ENCODE data around the gene RBPJ.
"Not testable (repeated sequence)": the region's sequence is repeated elsewhere in the genome, so short reads cannot be mapped to it uniquely, and the experiment has no call there.

RBPJ gene

DNA sequence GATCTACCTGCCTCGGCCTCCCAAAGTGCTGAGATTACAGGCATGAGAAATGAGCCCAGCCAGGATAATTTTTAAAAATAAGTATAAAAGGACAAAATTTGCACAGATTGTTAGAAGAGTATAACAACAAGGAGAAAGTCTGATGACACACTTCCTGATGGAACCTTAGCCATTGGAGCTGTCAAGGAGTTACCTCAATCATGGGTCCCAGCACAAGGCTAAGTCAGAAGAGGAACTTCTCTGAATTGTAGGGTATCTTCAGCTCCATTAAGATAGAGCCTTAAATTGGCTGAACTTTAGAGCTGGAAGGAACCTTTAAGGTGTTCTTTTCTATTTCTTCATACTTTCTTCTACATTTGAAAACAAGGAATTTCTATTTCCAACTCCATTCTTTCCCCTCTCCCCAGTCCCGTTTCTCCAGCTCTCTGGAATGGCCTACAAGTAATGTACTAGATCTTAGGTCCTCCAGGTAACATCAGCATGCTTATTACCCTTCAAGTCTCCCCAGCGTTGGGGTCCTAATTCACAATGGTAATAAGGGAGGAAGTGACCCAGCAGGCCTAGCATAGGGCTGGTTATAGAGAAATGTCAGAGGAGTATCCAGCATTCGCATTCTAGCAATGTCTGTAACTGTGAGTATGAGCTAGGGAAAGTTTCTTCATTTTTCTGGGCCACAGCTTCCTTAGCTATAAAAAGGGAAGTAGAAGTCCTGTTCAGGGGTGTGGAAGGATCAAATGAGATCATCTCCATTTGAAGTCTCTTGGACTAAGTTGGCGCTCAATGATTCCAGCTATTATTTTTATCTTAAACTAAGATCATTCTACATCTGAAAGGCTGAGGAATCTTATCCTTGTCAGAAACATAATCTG is 18.5 kb upstream of the RBPJ start:
- DNase-seq: no peak

DNA sequence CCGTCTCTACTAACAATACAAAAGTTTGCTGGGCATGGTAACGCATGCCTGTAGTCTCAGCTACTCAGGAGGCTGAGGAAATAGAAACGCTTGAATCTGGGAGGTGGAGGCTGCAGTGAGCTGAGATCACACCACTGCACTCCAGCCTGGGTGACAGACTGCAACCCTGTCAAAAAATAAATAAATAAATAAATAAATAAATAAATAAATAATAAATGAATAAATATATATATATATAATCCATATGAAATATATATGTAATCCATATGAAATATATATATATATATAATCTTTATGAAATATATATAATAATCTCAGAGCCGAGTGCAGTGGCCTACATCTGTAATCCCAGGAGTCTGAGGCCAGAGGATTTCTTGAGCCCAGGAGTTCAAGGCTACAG is 17.8 kb upstream of the RBPJ start:
- DNase-seq: no peak

DNA sequence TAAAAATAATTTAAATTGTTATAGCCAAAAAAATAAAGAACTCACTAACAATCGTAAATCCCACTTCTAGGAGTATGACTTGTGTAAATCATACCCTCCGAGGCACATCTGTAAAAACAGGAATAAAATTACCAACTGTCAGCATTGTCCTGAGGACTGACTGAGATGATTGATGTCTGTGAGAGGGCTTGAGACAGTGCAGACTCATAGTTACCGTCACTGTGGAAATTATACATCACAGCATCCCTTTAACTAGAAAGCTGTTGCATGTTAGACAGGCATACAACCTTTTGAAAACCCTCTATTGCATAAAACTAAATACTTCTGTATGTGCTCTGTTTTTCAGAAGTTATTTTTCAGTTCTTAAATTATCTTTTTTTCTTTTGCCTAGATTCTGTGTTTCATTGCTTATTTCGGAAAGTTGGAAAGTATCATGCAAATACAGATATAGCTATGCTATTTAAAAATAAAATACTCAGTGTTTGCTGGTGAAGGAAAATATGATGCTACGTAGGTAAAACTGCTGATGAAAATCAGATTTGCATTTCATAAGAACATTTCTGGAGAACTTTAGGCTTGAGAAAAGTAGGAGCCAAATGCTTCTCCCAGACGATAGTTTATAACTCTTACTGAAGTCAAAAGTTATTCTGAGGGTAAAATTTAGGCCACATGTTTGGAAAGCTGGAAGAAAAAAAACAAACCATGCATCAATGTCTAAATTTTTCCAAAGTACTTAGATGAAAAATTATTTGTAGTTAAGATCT is 13.6 kb upstream of the RBPJ start:
- DNase-seq: no peak

DNA sequence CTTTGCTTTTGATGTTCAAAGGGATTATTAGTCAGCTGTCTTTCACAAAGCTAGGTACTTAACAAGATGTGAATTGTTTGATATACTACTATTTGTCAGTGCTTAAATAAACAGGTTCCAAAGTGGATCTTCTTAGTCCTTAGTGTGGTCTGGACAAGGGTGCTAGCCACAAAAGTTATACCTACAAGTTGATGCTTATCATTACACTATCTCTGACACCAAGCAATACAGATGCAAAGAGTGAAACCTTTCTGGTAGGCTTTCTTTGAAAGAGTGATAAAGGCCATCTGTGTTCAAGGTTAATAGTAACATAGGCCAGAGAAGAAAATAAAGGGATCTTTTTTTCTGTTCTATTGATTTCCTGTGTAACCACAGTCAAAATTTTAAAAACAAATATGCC is 12.2 kb upstream of the RBPJ start:
- no peak for DNase-seq

DNA sequence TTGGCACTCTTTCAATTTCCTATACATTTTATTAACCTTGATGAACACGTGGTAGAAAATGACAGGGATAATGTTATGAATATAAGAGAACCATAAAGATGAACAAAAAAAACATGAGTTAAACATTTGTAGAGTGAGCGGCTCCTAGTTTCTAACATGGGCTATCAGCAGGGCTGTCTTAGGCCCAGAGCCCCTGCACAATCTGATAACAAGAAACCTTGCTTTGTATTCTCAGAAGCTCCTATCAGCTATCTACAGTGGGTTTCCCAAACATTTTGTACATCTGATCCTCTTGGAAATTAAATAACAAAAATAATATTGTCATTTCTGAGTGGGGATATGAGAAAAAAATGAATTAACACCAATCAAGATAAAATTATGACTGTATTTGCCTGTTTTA is 10.6 kb upstream of the RBPJ start:
- no peak for DNase-seq

DNA sequence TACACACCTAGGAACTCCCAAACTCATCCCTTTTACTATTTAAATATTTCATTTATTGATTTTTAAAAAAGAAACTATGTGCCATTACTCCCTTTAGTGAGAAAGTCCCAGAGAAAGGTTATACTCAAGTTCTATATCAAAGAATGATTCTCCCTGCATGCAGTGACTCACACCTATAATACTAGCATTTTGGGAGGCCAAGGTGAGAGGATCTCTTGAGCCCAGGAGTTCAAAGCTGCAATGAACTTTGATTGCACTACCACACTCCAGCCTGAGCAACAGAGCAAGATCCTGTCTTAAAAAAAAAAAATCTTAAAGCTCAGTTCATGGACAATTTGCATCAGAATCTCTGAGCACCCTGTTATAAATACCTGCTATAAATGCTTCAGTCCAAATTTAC is 9.2 kb upstream of the RBPJ start:
- DNase-seq: no peak

DNA sequence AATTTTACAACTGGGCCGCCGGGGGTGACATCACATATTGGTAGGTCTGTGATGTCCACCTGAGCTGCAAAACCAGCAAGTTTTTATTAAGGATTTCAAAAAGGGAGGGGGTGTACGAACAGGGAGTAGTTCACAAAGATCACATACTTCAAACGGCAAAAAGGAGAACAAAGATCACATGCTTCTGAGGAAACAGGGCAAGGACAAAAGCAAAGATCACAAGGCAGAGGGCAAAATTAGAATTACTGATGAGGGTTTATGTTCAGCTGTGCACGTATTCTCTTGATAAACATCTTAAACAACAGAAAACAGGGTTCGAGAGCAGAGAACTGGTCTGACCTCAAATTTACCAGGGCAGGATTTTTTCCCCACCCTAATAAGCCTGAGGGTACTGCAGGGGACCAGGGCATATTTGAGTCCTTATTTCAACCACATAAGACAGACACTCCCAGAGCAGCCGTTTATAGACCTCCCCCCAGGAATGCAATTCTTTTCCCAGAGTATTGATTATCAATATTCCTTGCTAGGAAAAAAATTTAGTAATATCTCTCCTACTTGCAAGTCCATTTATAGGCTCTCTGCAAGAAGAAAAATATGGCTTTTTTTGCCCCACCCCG is 5.4 kb upstream of the RBPJ start:
- not testable (repeated sequence) for DNase-seq

DNA sequence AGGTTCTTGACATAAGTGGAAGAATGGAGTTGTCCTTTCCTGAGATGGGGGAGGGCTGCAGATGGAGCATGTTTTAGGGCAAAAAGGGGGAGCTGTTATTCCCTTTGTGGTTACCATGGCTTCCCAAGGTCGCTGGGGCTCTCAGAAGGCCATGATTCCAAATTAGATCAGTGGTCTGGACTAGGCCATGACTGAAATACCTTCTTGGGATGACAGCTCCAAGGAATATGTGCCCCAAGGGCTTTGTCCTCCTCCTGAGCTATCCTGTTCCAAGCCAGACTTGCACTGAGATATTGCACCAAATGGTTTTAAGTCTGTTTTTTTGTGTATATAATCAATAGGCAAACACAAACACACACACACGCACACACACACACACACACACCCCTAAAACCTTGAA is 3.0 kb upstream of the RBPJ start:
- DNase-seq: no peak

DNA sequence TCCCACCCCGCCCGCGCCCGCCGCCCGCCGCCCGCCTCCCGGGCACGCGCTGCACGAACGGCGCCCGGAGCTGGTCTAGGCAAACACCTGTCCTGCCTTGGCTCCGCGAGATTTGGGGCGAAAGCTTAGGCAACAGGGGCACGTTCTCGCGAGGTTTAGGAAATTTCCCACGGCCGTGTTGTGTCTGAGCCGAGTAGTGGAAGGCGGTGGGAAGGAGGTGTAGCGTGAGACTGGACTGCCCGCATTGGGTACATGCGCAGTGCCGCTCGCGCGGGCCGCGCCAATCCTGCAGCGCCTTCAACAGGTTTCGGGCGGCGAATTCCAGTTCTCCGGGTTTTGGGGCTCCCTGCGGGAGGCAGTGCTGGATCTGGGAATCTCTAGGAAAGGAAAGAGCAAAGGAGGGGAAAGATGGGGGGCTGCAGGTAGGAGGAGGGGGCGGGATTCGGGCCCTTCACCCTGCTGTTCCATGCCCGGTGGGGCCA is 1.3 kb upstream of the RBPJ start:
- peak; percentile 100 for DNase-seq

DNA sequence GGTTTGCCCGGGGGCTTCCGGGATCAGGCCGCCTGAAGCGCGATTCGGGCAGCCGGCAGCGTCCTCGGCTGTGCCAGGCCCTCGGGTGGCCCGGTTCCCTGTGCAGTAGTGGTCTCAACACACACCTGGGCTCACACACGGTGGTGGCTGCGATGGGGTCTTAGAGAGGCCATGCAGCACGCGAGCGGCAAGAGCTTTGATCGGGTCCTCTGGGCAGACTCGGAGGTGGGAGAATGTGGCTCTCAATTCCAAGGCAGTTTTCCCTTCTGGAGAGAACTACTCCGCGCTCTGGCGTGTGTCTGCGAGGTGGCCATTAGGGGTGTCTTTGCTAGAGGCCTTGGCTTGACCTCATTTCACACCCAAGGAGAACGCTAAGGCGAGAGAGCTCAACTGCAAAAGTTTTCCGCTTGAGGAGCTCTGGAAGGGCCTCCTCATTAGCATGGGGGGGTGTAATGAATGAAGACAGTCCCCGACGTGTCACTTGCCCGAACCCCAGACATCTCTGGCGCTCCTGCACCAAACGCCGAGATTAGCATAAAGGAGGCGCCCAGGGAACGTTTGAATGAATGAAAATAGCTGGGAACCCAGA is 771 bp upstream of the RBPJ start:
- peak; percentile 39 for DNase-seq

DNA sequence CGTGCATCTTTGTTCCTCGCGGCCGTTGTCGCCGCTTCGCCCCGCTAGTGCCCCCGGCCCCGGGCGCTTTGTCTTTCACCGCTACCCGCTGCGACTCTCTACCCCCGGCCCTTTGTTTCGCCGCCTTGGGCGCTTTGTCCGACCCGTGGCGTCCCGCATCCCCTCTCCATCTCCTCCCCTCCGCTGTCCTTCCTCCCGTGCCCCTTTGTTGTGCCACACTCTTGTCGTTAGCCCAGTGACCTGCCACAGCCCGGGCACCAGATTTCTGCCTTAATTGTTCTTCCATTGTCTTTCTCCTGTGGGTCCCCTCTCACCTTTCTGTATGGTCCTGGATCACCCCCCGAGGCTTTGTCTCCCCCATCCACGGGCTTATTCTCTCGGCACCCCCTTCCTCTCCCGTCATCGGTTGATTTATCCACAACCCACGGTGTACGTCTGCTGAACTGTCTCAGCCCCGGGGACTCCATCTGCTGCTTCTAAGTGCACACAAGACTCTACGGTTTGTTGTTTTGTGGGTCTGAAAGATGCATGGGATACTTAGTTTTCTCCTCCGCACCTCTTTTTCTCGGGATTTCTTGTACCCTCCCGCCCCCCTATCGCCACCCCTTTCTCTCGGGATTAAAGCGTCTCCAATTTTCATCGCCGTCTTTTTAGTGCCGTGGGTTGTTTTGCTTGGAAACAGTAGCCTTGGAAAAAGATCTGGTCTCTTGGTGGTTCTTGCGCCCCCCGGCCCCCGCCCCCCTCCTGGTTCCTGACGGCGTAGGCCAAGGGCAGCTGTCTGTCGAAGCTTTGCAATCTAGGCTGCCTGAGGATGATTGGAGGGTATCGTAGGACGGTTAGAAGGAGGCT is 783 bp downstream of the RBPJ start:
- no peak for DNase-seq

DNA sequence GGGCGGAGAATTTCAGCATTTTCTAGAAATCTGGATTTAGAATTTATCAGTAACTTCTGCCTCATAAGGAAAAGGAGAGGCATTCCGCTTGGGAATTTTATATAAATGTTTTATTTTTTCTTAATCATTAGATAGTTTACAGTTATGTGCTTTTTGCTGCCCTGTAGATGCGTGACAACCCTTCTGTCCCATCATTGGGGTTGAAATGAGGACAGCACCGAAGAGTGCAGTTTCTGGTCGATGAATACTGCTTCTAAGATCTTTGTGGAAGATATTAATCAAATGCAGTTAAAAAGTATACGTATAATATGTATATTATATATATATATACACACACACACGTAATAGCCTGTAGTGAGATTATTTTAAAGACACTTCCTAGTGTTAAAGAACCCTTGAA is 1.5 kb downstream of the RBPJ start:
- DNase-seq: no peak

DNA sequence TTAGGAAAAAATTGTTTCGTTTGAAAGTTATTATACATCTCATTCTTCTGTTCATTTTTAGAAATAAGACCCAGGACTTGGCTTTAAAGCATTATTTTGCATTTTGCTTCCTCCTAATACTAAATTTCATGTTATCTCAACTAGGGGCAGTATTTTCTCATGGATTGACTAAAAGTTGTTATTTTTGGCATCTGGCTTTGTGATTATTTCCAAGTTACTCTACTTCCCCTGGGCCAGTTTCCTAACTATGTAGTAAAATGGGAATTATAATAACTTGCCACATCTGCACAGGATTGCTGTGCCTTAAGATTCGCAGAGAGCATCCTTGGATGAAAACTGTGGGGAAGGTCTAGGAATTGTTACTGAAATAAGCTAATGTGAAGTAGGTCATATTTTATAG is 3.0 kb downstream of the RBPJ start:
- DNase-seq: peak; percentile 58

DNA sequence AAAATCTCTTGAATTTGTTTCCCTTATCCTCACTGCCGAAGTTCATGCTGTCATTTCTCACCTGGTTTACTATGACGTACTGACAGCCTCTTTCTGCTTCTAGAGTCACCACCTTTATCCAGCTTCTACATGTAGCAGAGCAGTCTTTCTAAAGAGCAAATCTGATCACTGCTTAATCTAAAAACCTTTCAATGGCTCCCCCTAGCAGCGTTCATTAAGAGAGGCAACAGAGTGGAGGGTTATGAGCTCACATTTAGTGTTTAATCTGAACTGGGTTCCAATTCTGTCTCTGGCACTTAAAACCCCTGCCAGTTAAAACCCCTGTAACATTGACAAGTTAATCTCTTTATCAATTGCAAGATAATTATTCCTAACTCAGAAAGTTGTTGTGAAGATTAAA is 4.4 kb downstream of the RBPJ start:
- DNase-seq: peak; percentile 59

DNA sequence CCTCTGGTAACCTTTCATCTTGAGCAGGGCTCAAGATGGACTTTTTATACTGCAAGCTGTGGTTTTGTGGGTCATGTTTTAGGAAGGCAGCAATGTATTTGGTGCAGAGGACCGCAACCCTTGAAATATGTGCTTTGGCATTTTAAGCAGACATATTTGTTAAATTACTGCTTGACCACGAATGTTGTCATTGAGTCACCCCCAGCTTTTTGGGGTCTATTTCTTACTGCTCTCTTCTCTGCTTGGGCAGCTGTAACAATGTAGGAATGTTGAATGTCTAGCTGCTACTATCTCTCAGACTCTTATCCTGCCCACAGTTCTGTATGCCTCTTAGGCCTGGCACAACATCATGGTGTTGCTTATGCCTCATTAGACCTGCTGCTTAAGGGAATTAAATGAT is 6.0 kb downstream of the RBPJ start:
- peak; percentile 96 for DNase-seq

DNA sequence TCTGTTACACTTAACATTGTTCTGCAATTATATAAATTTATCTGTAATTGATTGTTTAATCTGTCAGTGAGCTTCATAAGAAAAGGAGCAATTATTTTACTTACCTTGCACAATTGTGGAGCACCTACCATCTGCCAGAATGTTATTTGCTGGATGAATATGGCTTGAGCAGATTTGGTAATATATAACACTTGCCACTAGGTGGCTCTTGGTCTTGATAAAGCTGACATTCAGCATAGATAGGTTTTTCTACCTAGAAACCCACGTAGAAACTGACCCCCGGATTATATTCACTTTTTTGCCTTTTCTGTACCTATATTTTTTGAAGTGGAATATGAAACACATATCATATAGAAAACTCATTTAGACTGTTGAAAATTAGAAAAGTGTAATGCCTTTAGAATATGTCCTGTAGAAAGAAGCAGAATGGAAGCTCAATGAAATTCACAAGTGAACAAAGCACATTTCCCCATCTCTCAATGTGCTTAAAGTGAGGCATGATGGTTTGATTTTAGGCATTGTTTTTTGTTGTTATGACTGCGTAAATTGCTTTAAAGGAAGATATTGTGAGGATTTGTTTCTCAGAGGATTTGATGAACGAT is 9.5 kb downstream of the RBPJ start:
- peak; percentile 61 for DNase-seq

DNA sequence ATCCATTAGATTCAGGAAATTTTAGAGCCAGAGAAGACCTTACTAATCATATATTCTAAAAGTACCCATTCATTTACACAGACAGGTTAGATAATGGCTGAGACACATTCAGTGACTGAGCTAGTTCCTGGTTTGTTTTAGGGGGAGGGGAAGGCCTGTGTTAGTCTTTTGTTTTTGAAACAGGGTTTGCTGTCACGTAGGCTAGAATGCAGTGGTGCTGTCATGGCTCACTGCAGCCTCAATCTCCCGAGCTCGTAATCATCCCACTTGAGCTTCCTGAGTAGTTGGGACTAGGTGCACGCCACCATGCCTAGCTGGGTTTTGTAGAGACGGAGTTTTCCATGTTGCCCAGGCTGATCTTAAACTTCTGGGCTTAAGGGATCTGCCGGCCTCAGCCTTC is 10.1 kb downstream of the RBPJ start:
- DNase-seq: no peak

DNA sequence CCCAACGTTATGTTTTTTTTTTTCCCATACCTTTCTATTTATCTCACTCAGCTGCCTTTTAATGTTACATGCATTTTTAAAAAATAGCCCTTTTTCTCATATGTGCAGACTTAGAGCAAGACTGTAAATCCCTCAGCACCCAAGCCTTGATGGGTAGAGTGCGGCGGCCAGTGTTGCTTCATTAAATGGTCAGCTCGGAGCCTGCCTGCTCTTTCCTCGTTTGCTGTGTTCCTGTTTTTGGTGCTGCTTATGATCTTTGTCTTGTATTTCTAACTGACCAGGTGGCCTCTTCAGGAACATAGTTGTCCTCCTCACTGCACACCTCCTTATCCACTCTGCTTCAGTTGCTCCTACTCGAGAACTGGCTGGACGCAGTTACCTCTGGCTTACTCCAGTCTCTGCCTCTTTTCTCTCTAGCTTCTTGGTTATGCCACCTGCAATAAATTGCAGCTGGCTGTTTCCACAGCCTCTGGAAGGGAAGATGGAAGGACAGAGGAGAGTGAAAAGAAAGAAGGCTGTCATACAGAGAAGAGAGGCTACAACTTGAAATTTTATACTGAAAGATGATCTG is 10.7 kb downstream of the RBPJ start:
- DNase-seq: no peak

DNA sequence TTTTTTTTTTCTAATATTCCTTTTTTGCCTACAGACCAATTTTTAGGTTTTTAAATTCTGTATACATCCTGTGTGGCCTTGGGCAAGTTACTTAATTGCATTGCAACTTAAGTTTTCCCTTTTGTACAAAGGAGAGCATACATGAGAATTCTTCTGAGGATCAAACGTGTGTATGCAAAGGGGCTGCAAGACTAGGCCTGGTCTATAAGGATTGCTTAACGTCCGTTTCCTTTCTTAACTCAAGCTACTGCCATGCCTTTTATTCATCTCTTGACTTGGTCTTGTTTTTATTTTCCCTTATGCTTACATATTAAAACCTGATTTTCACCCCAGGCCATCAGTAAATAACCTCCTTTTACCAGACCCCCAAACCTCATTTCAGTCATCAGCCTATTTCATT is 13.6 kb downstream of the RBPJ start:
- DNase-seq: no peak

DNA sequence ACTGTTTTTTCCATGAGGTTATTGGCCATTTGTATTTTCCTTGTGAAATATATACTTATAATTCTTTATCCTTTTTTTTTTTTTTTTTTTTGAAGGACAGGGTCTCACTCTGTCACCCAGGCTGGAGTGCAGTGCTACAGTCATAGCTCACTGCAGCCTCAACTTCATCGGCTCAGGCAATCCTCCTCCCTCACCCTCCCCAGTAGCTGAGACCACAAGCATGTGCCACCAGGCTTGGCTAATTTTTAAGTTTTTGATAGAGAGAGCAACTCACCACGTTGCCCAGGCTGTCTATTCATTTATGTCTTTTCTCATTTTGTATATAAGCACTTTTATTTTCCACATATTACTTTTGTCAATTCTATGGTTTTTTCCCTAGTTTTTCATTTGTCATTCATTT is 16.8 kb downstream of the RBPJ start:
- no peak for DNase-seq

DNA sequence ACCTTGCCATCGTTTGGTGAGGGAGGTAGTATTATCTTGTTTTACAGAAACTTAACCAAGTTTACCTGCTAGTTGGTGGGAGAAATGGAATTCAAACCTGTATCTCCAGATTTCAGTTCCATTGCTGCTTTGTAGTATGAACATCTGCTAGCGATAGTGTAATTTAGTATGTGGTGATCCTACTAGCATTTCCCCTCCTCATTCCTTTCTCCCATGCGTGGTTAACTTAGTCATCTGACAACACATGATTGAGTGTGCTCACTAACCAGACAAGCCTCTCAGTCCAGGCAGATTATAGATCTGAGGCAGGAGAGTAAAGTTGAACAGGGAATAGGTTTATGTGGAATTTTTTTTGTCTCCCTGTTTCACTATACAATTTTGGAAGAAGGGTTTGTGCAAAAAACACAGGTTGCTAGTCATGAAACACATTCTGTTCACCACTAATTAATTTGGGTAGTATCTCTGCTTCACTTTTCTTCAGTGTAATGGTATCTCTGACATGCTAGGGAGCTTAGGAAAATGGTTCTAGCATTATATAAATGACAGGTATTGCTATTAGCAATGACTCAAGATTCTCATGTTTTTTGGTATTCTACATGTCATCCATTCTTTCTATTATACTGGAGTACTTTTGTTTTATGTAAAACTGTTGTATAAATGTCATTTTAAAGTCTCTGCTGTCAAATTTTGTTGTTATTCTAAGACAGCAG is 21.7 kb downstream of the RBPJ start:
- DNase-seq: peak; percentile 86

Measured in fibroblast of skin of scalp (primary cell).